GM13976 (cell line): Measurements from ENCODE around the gene COPS4.
A peak's percentile ranks its signal among the peaks of the same experiment; 100 is the strongest.
"Not testable (repeated sequence)": the region's sequence is repeated elsewhere in the genome, so short reads cannot be mapped to it uniquely, and the experiment has no call there.

ENCODE experiments used
- DNase-seq: peaks from one replicate; pipeline ENCODE4 v3.0.0; 2012; ENCODE audit warnings: low spot score
- CTCF ChIP-seq: IDR thresholded peaks from 2 replicates; pipeline ENCODE4 v1.5.1; 2012; ENCODE audit warnings: borderline replicate concordance, mild to moderate bottlenecking; ENCODE audit not compliant: insufficient read depth; ENCODE audit errors: extremely low read depth, missing control alignments, control extremely low read depth
- in situ Hi-C: fragments of 300-500 bp; cut with MboI; formaldehyde crosslinking; loops from one replicate; pipeline ENCODE4 v1.12.0; 2022; ENCODE audit warnings: low sequenced_read_pairs, mixed read lengths, inconsistent platforms; ENCODE audit not compliant: unreplicated experiment

Gene COPS4

DNA sequence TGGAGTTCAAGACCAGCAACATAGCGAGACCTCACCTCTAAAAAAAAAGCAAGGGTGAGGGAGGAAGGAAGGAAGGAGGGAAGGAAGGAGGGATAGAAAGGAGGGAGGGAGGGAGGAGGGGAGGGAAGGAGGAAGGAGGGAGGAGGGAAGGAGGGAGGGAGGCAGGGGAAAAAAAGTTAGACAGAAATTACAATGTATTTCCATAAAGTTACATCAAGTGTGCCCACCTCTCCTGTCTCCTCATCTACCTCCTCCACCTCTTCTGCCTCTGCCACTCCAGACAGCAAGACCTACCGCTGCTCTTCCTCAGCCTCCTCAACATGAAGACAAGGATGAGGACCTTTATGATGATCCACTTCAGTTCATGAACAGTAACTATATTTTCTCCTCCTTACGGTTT is 32.7 kb upstream of the COPS4 start:
- in situ Hi-C loops = loop anchor here (25.0 kb wide), 1 partner anchor 540 kb away; no protein-coding TSS in a partner anchor
- no peak for DNase-seq
- no peak for TF ChIP-seq CTCF

DNA sequence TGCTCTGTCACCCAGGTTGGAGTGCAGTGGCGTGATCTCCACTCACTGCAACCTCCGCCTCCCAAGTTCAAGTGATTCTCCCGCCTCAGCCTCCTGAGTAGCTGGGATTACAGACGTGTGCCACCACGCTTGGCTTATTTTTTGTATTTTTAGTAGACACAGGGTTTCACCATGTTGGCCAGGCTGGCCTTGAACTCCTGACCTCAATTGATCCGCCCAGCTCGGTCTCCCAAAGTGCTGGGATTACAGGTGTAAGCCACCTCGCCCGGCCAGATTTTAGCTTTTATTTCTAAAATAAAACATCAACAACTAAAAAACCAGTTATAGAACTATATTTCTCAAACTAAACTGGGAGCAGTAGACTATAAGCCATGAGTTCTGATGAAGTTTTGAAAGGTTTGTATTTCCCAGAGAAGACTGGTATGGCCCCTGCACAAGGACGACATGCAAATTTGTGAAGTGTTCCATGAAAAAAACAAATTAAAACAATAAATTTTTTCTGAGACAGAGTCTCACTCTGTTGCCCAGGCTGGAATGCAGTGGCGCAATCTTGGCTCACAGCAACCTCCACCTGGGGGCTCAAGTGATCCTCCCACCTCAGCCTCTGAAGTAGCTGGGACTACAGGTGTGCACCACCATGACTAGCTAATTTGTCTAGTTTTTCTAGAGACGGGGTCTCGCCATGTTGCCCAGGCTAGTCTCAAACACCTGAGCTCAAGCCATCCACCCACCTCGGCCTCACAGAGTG is 31.8 kb upstream of the COPS4 start:
- not testable (repeated sequence) for DNase-seq
- in situ Hi-C loops = loop anchor here (25.0 kb wide), 1 partner anchor 541 kb away; no protein-coding TSS in a partner anchor

DNA sequence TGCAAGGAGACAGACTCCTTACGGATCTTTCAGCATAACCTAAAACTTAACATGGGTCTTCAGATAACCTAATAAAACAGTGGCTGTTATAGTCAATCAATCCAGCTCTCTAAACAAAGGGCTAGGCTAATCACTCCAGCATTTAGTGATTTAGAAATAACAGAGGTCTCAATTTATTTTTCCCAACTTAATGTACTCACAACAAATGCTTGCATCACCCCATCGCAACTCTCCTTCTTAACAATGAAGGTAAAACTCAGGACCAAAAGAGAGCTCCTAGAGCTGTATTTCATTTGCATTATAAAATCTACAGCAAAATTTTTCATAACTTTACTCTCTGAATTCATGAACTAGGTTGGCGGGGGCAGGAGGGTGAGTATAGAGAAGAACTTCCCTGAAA is 25.5 kb upstream of the COPS4 start:
- no peak for TF ChIP-seq CTCF
- DNase-seq = no peak
- in situ Hi-C loops = loop anchor here (25.0 kb wide), 1 partner anchor 547 kb away; no protein-coding TSS in a partner anchor

DNA sequence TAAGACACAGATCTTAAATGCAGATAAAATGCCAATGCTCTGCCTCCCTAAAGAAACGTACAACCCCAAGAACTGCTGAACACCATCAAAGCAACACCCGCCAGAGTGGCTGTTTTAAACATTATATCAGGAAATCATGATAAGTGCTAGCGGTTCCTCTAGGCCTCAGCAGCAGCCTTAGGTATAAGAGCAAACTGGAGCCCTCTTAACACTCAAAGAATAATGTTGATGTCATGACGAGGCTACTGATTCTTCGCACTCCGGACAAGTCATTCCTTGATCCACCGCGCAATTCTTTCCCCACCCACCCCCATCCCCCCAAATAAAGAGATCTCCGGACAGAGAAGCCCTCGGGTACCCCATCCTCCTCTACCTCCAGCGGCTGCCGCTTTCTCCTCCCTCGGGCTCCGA is 24.9 kb upstream of the COPS4 start:
- DNase-seq = peak; percentile 33
- no peak for TF ChIP-seq CTCF
- in situ Hi-C loops = loop anchor here (25.0 kb wide), 1 partner anchor 548 kb away; no protein-coding TSS in a partner anchor

DNA sequence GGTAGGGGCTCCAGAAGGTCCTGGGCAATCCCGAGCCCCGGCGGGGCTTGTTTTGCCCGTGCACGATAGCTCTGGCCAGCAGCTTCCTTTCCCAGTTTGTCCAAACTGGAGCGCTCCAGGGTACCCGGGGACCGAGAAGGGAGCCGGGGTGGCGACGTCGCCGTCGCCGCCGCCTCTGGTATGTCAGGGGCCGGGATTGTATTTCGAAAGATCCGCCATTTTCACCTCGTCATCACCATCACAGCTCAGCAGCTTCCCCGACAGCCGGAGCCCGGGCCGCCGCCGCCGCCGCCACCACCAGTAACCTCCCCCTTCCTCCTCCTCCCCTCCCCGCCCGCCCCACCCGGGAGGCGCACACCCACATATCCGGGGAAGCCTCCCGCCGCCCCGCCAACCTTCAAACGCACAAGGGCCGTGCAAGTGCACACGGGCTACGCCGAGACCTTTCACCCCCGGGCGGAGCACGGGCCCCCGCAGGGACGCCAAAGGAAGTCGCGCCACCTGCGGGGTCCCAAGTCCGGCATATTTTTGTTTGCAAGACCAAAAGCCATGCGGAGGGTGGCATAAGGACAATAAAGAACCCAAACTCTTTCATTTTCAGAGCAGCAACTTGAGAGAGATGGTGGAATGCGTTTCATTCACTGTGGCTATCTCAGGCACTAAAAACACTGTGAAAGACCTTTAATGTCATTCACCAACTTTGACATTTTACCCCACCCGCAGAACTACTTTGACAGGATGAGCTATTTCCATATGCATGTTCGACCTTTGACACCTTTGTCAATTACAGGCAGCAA is 24.3 kb upstream of the COPS4 start, which contains the start of gene LIN54:
LIN54 (minus strand) TSS at position 302 of the 797 bp plus-strand sequence. CDS start 25,979 bp downstream, outside the sequence.
- DNase-seq = peak; percentile 88
- in situ Hi-C loops = loop anchor here (25.0 kb wide), 1 partner anchor 548 kb away; no protein-coding TSS in a partner anchor
- no peak for TF ChIP-seq CTCF

DNA sequence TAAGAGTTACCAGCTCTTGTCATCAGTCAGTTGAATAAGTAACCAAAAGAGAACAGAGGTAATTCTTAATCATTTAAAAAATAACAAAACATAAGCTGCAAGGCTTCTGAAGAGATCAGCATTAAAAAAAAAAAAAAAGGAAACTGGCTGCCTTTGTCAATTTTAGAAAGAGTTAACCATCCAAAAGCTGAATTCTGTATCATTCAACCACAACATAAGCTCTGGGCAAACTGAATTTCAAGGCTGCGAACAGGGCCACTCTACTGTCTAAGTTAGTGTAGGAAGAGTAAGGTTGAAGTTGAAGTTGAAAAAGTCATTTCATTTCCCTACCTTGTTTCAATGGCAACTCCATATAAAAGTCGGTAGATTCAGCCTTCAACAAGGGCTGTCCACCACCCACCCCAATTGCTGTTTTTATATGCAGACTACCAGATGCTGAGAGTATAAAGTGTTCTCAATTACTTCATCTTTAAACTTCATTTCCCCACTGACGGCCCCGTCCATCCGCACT is 23.2 kb upstream of the COPS4 start:
- TF ChIP-seq CTCF = no peak
- in situ Hi-C loops = loop anchor here (25.0 kb wide), 1 partner anchor 549 kb away; no protein-coding TSS in a partner anchor
- peak; percentile 32 for DNase-seq
